HepG2 (cell line): ENCODE data around the gene C22orf31. TPM values are rescaled to one million over a fixed set of nuclear protein-coding genes. Genes with fewer than 3 reads are reported as not detected.

ENCODE experiments used
- CBX1 ChIP-seq: IDR thresholded peaks from one replicate; pipeline ENCODE4 v1.6.1; 2016; ENCODE audit warnings: antibody characterized with exemption, low read depth
- CREBL2 ChIP-seq: sonication (generic); formaldehyde crosslinking; IDR thresholded peaks from 2 replicates; pipeline ENCODE4 v1.8.1; 2023; ENCODE audit warnings: missing genetic modification reagents, mild to moderate bottlenecking, borderline replicate concordance
- CSRNP1 ChIP-seq: sonication (generic); formaldehyde crosslinking; IDR thresholded peaks from 2 replicates; pipeline ENCODE4 v1.8.1; 2023; ENCODE audit warnings: mild to moderate bottlenecking, missing genetic modification reagents
- CSRNP2 ChIP-seq: sonication (generic); formaldehyde crosslinking; conservative IDR thresholded peaks from 2 replicates; pipeline ENCODE4 v1.8.0; 2022; ENCODE audit warnings: low read depth, missing genetic modification reagents
- FOXA3 ChIP-seq: IDR thresholded peaks from 2 replicates; pipeline ENCODE4 v1.6.1; 2016; ENCODE audit warnings: missing genetic modification reagents, missing compliant biosample characterization
- GATAD1 ChIP-seq: IDR thresholded peaks from 2 replicates; pipeline ENCODE4 v1.6.1; 2016; ENCODE audit warnings: missing genetic modification reagents, missing compliant biosample characterization
- GATAD2A ChIP-seq: IDR thresholded peaks from 2 replicates; pipeline ENCODE4 v1.6.1; 2016
- HDAC6 ChIP-seq: fragments of 200-600 bp; sonication (generic); IDR thresholded peaks from 2 replicates; pipeline ENCODE4 v1.7.0; 2017; ENCODE audit warnings: mild to moderate bottlenecking, antibody characterized with exemption, low read length, low read depth
- JUNB ChIP-seq: sonication (generic); formaldehyde crosslinking; IDR thresholded peaks from 2 replicates; pipeline ENCODE4 v1.8.0; 2022; ENCODE audit warnings: missing genetic modification reagents, mild to moderate bottlenecking, borderline replicate concordance
- KDM2A ChIP-seq: sonication (generic); formaldehyde crosslinking; IDR thresholded peaks from 2 replicates; pipeline ENCODE4 v1.4.0; 2020; ENCODE audit warnings: low read depth, missing genetic modification reagents, borderline replicate concordance
- MAFK ChIP-seq, 2 experiments: IDR thresholded peaks in 1 of 2; conservative IDR thresholded peaks in 1 of 2; 2 replicates each; pipeline ENCODE4 v1.6.1; 2011; ENCODE audit warnings: improper control_type of control experiment in 2 of 2, low read length in 2 of 2
- NFE2 ChIP-seq: sonication (generic); formaldehyde crosslinking; IDR thresholded peaks from 2 replicates; pipeline ENCODE4 v1.4.0; 2020; ENCODE audit warnings: missing genetic modification reagents
- NR2F2 ChIP-seq: IDR thresholded peaks from 2 replicates; pipeline ENCODE4 v1.6.1; 2012; ENCODE audit warnings: low read depth, inconsistent platforms, borderline replicate concordance
- RARA ChIP-seq: IDR thresholded peaks from 2 replicates; pipeline ENCODE4 v1.6.1; 2016; ENCODE audit warnings: missing genetic modification reagents, missing compliant biosample characterization
- RXRB ChIP-seq: IDR thresholded peaks from 2 replicates; pipeline ENCODE4 v1.6.1; 2016; ENCODE audit warnings: borderline replicate concordance, missing genetic modification reagents, missing compliant biosample characterization
- SAP130 ChIP-seq: IDR thresholded peaks from 2 replicates; pipeline ENCODE4 v1.6.1; 2016; ENCODE audit warnings: low read depth
- YEATS2 ChIP-seq: sonication (generic); formaldehyde crosslinking; IDR thresholded peaks from 2 replicates; pipeline ENCODE4 v1.4.0; 2020; ENCODE audit warnings: missing genetic modification reagents, borderline replicate concordance
- ZBTB26 ChIP-seq: IDR thresholded peaks from 2 replicates; pipeline ENCODE4 v1.6.1; 2016; ENCODE audit warnings: missing compliant biosample characterization, missing genetic modification reagents, borderline replicate concordance
- ZBTB33 ChIP-seq: sonication (generic); formaldehyde crosslinking; IDR thresholded peaks from 2 replicates; pipeline ENCODE4 v1.4.0; 2020; ENCODE audit warnings: missing genetic modification reagents
- ZNF317 ChIP-seq: sonication (generic); formaldehyde crosslinking; IDR thresholded peaks from 2 replicates; pipeline ENCODE4 v1.5.0; 2020; ENCODE audit warnings: mild to moderate bottlenecking, missing genetic modification reagents
- ZNF510 ChIP-seq: sonication (generic); formaldehyde crosslinking; IDR thresholded peaks from 2 replicates; pipeline ENCODE4 v1.4.0; 2020; ENCODE audit warnings: low read depth, mild to moderate bottlenecking, missing genetic modification reagents
- ZNF543 ChIP-seq: sonication (generic); formaldehyde crosslinking; IDR thresholded peaks from 2 replicates; pipeline ENCODE4 v1.4.0; 2020; ENCODE audit warnings: mild to moderate bottlenecking, missing genetic modification reagents
- ZNF713 ChIP-seq: sonication (generic); formaldehyde crosslinking; IDR thresholded peaks from 2 replicates; pipeline ENCODE4 v1.4.0; 2020; ENCODE audit warnings: mild to moderate bottlenecking, missing genetic modification reagents
- ZNF777 ChIP-seq: sonication (generic); formaldehyde crosslinking; IDR thresholded peaks from 2 replicates; pipeline ENCODE4 v1.4.0; 2020; ENCODE audit warnings: missing genetic modification reagents
- polyA plus RNA-seq, 8 experiments: library from polyadenylated mRNA; depleted of rRNA in 3 of 8; stranded (reverse) in 7 of 8; unstranded in 1 of 8; fragments of >200 nt; fragmentation: Illumina TruSeq in 4 of 8; extraction: Trizol in 4 of 8; gene quantifications; 2 replicates each; pipeline versions ENCODE4 v1.2.1 to v1.2.3, GENCODE V29; 2011 to 2016; ENCODE audit warnings: low read depth in 4 of 8, missing spikeins in 1 of 8, mixed read lengths in 1 of 8; ENCODE audit not compliant: insufficient read depth in 1 of 8
- total RNA-seq, 5 experiments: library from RNA; depleted of rRNA; stranded (reverse); fragments of >200 nt; fragmentation: Illumina TruSeq; extraction: Trizol; gene quantifications; 2 replicates each; pipeline ENCODE4 v1.2.3, GENCODE V29; 2016; ENCODE audit warnings: low read depth in 1 of 5

The C22orf31 gene
- total and polyA plus RNA-seq, 2 of the 13 experiments (the other 11 are each of a cell fraction or from before 2014, with no cell fraction given): not detected

- TF ChIP-seq ZBTB33 (CRISPR knock-in tag): 0 out of 2 replicates have a peak, but pooled peaks have one; percentile 21
- TF ChIP-seq FOXA3: peak; percentile 44; the same call in 1 of the 2 replicates
- TF ChIP-seq ZBTB26 (CRISPR knock-in tag): peak; percentile 74; the same call in 1 of the 2 replicates
- peak; percentile 66; the same call in 1 of the 2 replicates for TF ChIP-seq ZNF543 (CRISPR knock-in tag)
- TF ChIP-seq HDAC6: no peak
- TF ChIP-seq CBX1: no peak
- peak; percentile 50; the same call in 1 of the 2 replicates for TF ChIP-seq YEATS2 (CRISPR knock-in tag)
- no peak for TF ChIP-seq ZNF317 (CRISPR knock-in tag)
- peak; percentile 92 for TF ChIP-seq GATAD2A (CRISPR knock-in tag)
- peak; percentile 77 for TF ChIP-seq RARA (CRISPR knock-in tag)
- TF ChIP-seq GATAD1: peak; percentile 41; the same call in 1 of the 2 replicates
- TF ChIP-seq ZNF713 (CRISPR knock-in tag): 0 out of 2 replicates have a peak, but pooled peaks have one; percentile 36
- no peak for TF ChIP-seq CSRNP1 (CRISPR knock-in tag)
- peak; percentile 35; the same call in 1 of the 2 replicates for TF ChIP-seq RXRB (CRISPR knock-in tag)
- 0 out of 2 replicates have a peak, but pooled peaks have one; percentile 55 for TF ChIP-seq ZNF510
- TF ChIP-seq JUNB (CRISPR knock-in tag): peak; percentile 48; the same call in 1 of the 2 replicates
- peak; percentile 67; the same call in 1 of the 2 replicates for TF ChIP-seq NFE2 (CRISPR knock-in tag)
- TF ChIP-seq CSRNP2 (CRISPR knock-in tag): no peak
- no peak; the same call in 1 of the 2 replicates for TF ChIP-seq NR2F2
- TF ChIP-seq CREBL2 (CRISPR knock-in tag): no peak
- peak; percentile 32 to 61; a peak in 3 of 4 replicates for TF ChIP-seq MAFK (conservative IDR thresholded peaks at IDR 0.05 in 1 of 2, IDR thresholded peaks at IDR 0.05 in 1 of 2; ENCODE audit: low read length in 2 of 2)
- no peak for TF ChIP-seq ZNF777 (CRISPR knock-in tag)
- no peak for TF ChIP-seq KDM2A (CRISPR knock-in tag)
- peak; percentile 76 for TF ChIP-seq SAP130
These were observed 30.2 kb downstream of the C22orf31 start (continued) for GRCh38 chr22:29031227-29032011.
